GM19043 (cell line): Measurements from ENCODE around the gene NUP35.

Experiments
- ATAC-seq: cut with Tn5 transposase; IDR thresholded peaks from one replicate; pipeline ENCODE4 v1.9.1; 2021; ENCODE audit warnings: low read depth; ENCODE audit not compliant: unreplicated experiment

The NUP35 gene

GRCh38 chr2:183204397-183204796 is 80.2 kb downstream of the NUP35 start:
- ATAC-seq: no peak

DNA sequence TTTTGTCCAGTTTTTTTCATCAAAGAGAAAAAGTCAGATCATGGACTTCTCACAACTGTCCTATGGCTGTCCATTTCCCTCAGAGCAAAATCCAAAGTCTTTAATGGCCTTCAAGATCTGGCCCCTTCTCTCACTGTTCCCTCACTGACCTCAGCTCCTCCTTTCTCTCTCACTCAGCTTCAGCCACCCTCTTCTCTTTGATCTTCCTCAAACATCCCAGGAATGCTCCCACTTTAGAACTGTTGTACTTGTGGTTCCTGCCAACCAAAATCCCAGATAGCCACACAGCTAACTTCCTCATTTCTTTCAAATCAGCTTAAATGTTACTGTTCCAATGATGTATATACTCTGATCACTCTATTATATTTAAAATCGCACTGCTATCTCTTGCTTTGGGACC is 82.9 kb downstream of the NUP35 start:
- ATAC-seq: no peak

DNA sequence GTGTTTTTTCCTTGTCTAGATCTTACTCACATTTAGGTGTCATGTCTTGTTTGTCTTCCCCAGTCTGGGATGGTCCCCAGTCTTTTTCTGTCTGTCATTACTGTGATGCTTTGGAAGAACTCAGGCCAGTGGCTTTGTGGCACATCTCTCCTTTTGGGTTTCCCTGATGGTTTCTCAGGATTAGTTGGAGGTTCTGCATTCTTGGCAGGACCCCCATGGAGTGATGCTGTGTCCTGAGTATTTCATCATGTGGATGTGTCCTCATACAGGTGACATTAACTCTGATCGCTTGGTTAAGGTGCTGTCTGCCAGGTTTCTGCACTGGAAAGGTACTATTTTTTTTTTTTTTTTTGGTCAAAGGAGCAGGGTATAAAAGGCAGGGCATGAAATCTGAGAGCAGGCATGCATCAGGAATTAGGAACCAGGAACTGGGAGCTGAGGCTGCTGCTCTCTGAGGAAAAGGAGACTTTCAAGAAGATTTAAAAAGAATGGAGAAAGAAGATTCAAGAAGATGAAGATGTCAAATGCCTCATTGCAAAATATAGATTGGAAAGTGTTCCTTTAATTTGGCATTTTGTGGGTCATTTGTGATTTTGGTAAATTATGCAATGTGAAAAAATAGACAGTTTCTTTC is 85.3 kb downstream of the NUP35 start:
- no peak for ATAC-seq
